WERI-Rb-1 (cell line): ENCODE data around the gene TRABD2B.
A peak's percentile ranks its signal among the peaks of the same experiment; 100 is the strongest.

Experiments used
- DNase-seq: peaks from one replicate; pipeline ENCODE4 v3.0.0-alpha.2; 2020
- H3K27ac ChIP-seq: fragments of 250-450 bp; sonication (Bioruptor Pico); 2 replicates; pipeline ENCODE4 v1.5.1; 2020; ENCODE audit warnings: mild to moderate bottlenecking, moderate library complexity
- H3K27me3 ChIP-seq: fragments of 250-450 bp; sonication (Bioruptor Pico); 2 replicates; pipeline ENCODE4 v1.5.1; 2021; ENCODE audit warnings: mild to moderate bottlenecking, low read depth, moderate library complexity; ENCODE audit not compliant: insufficient read depth, severe bottlenecking
- H3K36me3 ChIP-seq: fragments of 250-450 bp; sonication (Bioruptor Pico); 2 replicates; pipeline ENCODE4 v1.5.1; 2020; ENCODE audit warnings: mild to moderate bottlenecking, moderate library complexity
- H3K4me3 ChIP-seq: 2 replicates; pipeline ENCODE4 v1.5.1; 2011; ENCODE audit warnings: low read depth, mild to moderate bottlenecking, control low read depth, low read length
- H3K9me3 ChIP-seq: fragments of 250-450 bp; sonication (Bioruptor Pico); 2 replicates; pipeline ENCODE4 v1.5.1; 2021; ENCODE audit warnings: mild to moderate bottlenecking, moderate library complexity; ENCODE audit not compliant: severe bottlenecking
- CTCF ChIP-seq: IDR thresholded peaks from 2 replicates; pipeline ENCODE4 v1.5.1; 2011; ENCODE audit warnings: low read depth, mild to moderate bottlenecking, control low read depth, inconsistent platforms, low read length

TRABD2B gene

GRCh38 chr1:48018799-48019198 lies 21.6 kb upstream of the TRABD2B start:
- H3K9me3 ChIP-seq = no peaks in the 10 kb centered on the region
- no peak overlapping the region for H3K27ac ChIP-seq
- no peaks in the 10 kb centered on the region for H3K27me3 ChIP-seq
- H3K36me3 ChIP-seq = no peaks in the 10 kb centered on the region
- no peak for DNase-seq
- no peak overlapping the region for H3K4me3 ChIP-seq
- TF ChIP-seq CTCF = no peak

GRCh38 chr1:48017716-48018115 lies 20.5 kb upstream of the TRABD2B start:
- H3K4me3 ChIP-seq = no peak overlapping the region
- no peaks in the 10 kb centered on the region for H3K9me3 ChIP-seq
- no peak for TF ChIP-seq CTCF
- DNase-seq = no peak
- H3K36me3 ChIP-seq = no peaks in the 10 kb centered on the region
- no peaks in the 10 kb centered on the region for H3K27me3 ChIP-seq
- no peak overlapping the region for H3K27ac ChIP-seq

- Histone ChIP-seq H3K4me3 (no peak overlapping the region), H3K27me3 (no peaks in the 10 kb centered on the region), H3K9me3 (no peaks in the 10 kb centered on the region), H3K36me3 (no peaks in the 10 kb centered on the region), H3K27ac (no peak overlapping the region)
- no peak for DNase-seq
- TF ChIP-seq CTCF = no peak
Observed at GRCh38 chr1:48016515-48016914, 19.3 kb upstream of the TRABD2B start.

GRCh38 chr1:48013270-48013669 lies 16.1 kb upstream of the TRABD2B start:
- Histone ChIP-seq H3K27ac (no peak overlapping the region), H3K9me3 (no peaks in the 10 kb centered on the region), H3K27me3 (no peaks in the 10 kb centered on the region), H3K36me3 (no peaks in the 10 kb centered on the region), H3K4me3 (no peak overlapping the region)
- TF ChIP-seq CTCF = no peak
- no peak for DNase-seq

- no peaks in the 10 kb centered on the region for H3K27me3 ChIP-seq
- no peaks in the 10 kb centered on the region for H3K36me3 ChIP-seq
- TF ChIP-seq CTCF = no peak
- H3K27ac ChIP-seq = no peak overlapping the region
- DNase-seq = peak; percentile 36
- no peaks in the 10 kb centered on the region for H3K9me3 ChIP-seq
- no peak overlapping the region for H3K4me3 ChIP-seq
Observed at GRCh38 chr1:48007047-48007446, 9.9 kb upstream of the TRABD2B start.

GRCh38 chr1:48006264-48006663 lies 9.1 kb upstream of the TRABD2B start:
- DNase-seq = no peak
- H3K9me3 ChIP-seq = no peaks in the 10 kb centered on the region
- H3K36me3 ChIP-seq = no peaks in the 10 kb centered on the region
- no peak for TF ChIP-seq CTCF
- H3K27ac ChIP-seq = no peak overlapping the region
- no peak overlapping the region for H3K4me3 ChIP-seq
- H3K27me3 ChIP-seq = no peaks in the 10 kb centered on the region
